WERI-Rb-1 (cell line): Measurements from ENCODE around the gene TMEM245.
"Not testable (repeated sequence)": the region's sequence is repeated elsewhere in the genome, so short reads cannot be mapped to it uniquely, and the experiment has no call there.

Experiments
- DNase-seq: peaks from one replicate; pipeline ENCODE4 v3.0.0-alpha.2; 2020
- H3K27ac ChIP-seq: fragments of 250-450 bp; sonication (Bioruptor Pico); 2 replicates; pipeline ENCODE4 v1.5.1; 2020; ENCODE audit warnings: mild to moderate bottlenecking, moderate library complexity
- H3K27me3 ChIP-seq: fragments of 250-450 bp; sonication (Bioruptor Pico); 2 replicates; pipeline ENCODE4 v1.5.1; 2021; ENCODE audit warnings: mild to moderate bottlenecking, low read depth, moderate library complexity; ENCODE audit not compliant: insufficient read depth, severe bottlenecking
- H3K36me3 ChIP-seq: fragments of 250-450 bp; sonication (Bioruptor Pico); 2 replicates; pipeline ENCODE4 v1.5.1; 2020; ENCODE audit warnings: mild to moderate bottlenecking, moderate library complexity
- H3K4me3 ChIP-seq: 2 replicates; pipeline ENCODE4 v1.5.1; 2011; ENCODE audit warnings: low read depth, mild to moderate bottlenecking, control low read depth, low read length
- H3K9me3 ChIP-seq: fragments of 250-450 bp; sonication (Bioruptor Pico); 2 replicates; pipeline ENCODE4 v1.5.1; 2021; ENCODE audit warnings: mild to moderate bottlenecking, moderate library complexity; ENCODE audit not compliant: severe bottlenecking
- CTCF ChIP-seq: IDR thresholded peaks from 2 replicates; pipeline ENCODE4 v1.5.1; 2011; ENCODE audit warnings: low read depth, mild to moderate bottlenecking, control low read depth, inconsistent platforms, low read length

The TMEM245 gene

GRCh38 chr9:108978205-108978604, 141.5 kb downstream of the TMEM245 start:
- no peak overlapping the region for H3K4me3 ChIP-seq
- H3K27me3 ChIP-seq: no peaks in the 10 kb centered on the region
- no peak for TF ChIP-seq CTCF
- peaks cover 76% of the 10 kb centered on the region for H3K36me3 ChIP-seq
- DNase-seq: no peak
- no peaks in the 10 kb centered on the region for H3K9me3 ChIP-seq
- no peak overlapping the region for H3K27ac ChIP-seq

GRCh38 chr9:108973895-108974294, 145.9 kb downstream of the TMEM245 start:
- peak overlapping the region; percentile 75 for H3K27ac ChIP-seq
- H3K36me3 ChIP-seq: peaks cover 54% of the 10 kb centered on the region

GRCh38 chr9:108972626-108973209, 147.0 kb downstream of the TMEM245 start:
- TF ChIP-seq CTCF: no peak
- H3K27ac ChIP-seq: peak overlapping the region; percentile 75
- H3K4me3 ChIP-seq: peak overlapping the region; percentile 25
- H3K27me3 ChIP-seq: no peaks in the 10 kb centered on the region
- DNase-seq: no peak
- H3K9me3 ChIP-seq: peaks cover 4% of the 10 kb centered on the region
- H3K36me3 ChIP-seq: peaks cover 42% of the 10 kb centered on the region

More at GRCh38 chr9:108973895-108974294, 145.9 kb downstream of the TMEM245 start:
- DNase-seq: peak; percentile 45
- H3K27me3 ChIP-seq: no peaks in the 10 kb centered on the region
- no peak for TF ChIP-seq CTCF
- H3K4me3 ChIP-seq: no peak overlapping the region
- H3K9me3 ChIP-seq: peaks cover 4% of the 10 kb centered on the region

GRCh38 chr9:108972186-108972585, 147.6 kb downstream of the TMEM245 start:
- H3K27ac ChIP-seq: peak overlapping the region; percentile 75
- H3K27me3 ChIP-seq: no peaks in the 10 kb centered on the region
- H3K36me3 ChIP-seq: peaks cover 38% of the 10 kb centered on the region
- TF ChIP-seq CTCF: no peak
- peaks cover 4% of the 10 kb centered on the region for H3K9me3 ChIP-seq
- peak overlapping the region; percentile 25 for H3K4me3 ChIP-seq
- peak; percentile 41 for DNase-seq

- peaks cover 41% of the 10 kb centered on the region for H3K36me3 ChIP-seq
- DNase-seq, H3K9me3 ChIP-seq, H3K4me3 ChIP-seq, H3K27me3 ChIP-seq: not testable (repeated sequence)
- H3K27ac ChIP-seq: peak overlapping the region; percentile 75
Observed at GRCh38 chr9:108971392-108971791, 148.4 kb downstream of the TMEM245 start.

- H3K36me3 ChIP-seq: peaks cover 61% of the 10 kb centered on the region
- no peak for DNase-seq
- TF ChIP-seq CTCF: no peak
Observed at GRCh38 chr9:108967916-108968315, 151.8 kb downstream of the TMEM245 start.

More at GRCh38 chr9:108967916-108968315, 151.8 kb downstream of the TMEM245 start:
- Histone ChIP-seq H3K27ac (peak overlapping the region; percentile 79), H3K9me3 (peaks cover 4% of the 10 kb centered on the region), H3K4me3 (no peak overlapping the region), H3K27me3 (no peaks in the 10 kb centered on the region)
